Measurements from ENCODE around the gene GNG2. TPM values are rescaled to one million over a fixed set of nuclear protein-coding genes. Genes with fewer than 3 reads are reported as not detected.

The GNG2 gene
- polyA plus RNA-seq, 1 of the 3 experiments (the other 2 are of a cell fraction), result 17.8 TPM

GRCh38 chr14:51895375-51895774 is 35.0 kb downstream of the GNG2 start (continued):
- TF ChIP-seq TAF1 (IDR thresholded peaks at IDR 0.05; ENCODE audit: borderline replicate concordance, low read depth, low read length) (no peak), FOXM1 (IDR thresholded peaks at IDR 0.05; ENCODE audit: low read depth) (no peak), RFX5 (IDR thresholded peaks at IDR 0.05; ENCODE audit: low read length) (no peak), YY1 (IDR thresholded peaks at IDR 0.05; ENCODE audit: low read depth) (no peak), GABPA (IDR thresholded peaks at IDR 0.05; ENCODE audit: low read depth) (no peak)

- CTCF ChIA-PET, result interaction anchor here (1.4 kb wide), 1 partner anchor 9 kb away, joined by 3 read pairs; no protein-coding TSS in a partner anchor
Observed at GRCh38 chr14:51897791-51898355, 37.5 kb downstream of the GNG2 start.

More at GRCh38 chr14:51897791-51898355, 37.5 kb downstream of the GNG2 start:
- Histone ChIP-seq H3K9me3 (no peaks in the 10 kb centered on the region), H3K27me3 (ENCODE audit: insufficient read depth) (no peaks in the 10 kb centered on the region), H2AFZ (ENCODE audit: low read depth) (no peak overlapping the region), H3K79me2 (ENCODE audit: insufficient read depth) (no peaks in the 10 kb centered on the region), H3K9ac (no peak overlapping the region), H3K27ac (ENCODE audit: low read depth in 2 of 2, low read length in 1 of 2) (no peak overlapping the region), H3K36me3 (replicated peaks in 1 of 2; ENCODE audit: control insufficient read depth in 1 of 2, insufficient read depth in 2 of 2, low read length in 1 of 2) (peaks cover 0 to 4% of the 10 kb centered on the region in 2 experiments), H3K9me2 (peaks cover 7% of the 10 kb centered on the region; the same call in 1 of the 2 replicates), H3K4me1 (ENCODE audit: control insufficient read depth in 1 of 2, insufficient read depth in 2 of 2, low read depth in 1 of 2, low read length in 1 of 2) (peaks cover 0 to 4% of the 10 kb centered on the region in 2 experiments; a peak in 2 of 4 replicates), H3F3A (replicated peaks; ENCODE audit: insufficient read depth) (no peaks in the 10 kb centered on the region), H3K4me2 (no peak overlapping the region), H4K20me1 (ENCODE audit: insufficient read depth) (no peaks in the 10 kb centered on the region), H3K4me3 (ENCODE audit: low read depth in 2 of 2, low read length in 1 of 2) (no peak overlapping the region)
- TF ChIP-seq EP300 (IDR thresholded peaks at IDR 0.05; ENCODE audit: borderline replicate concordance in 1 of 2, low read depth in 1 of 2, low read length in 1 of 2), result no peak
- no peak for TF ChIP-seq PBX3 (IDR thresholded peaks at IDR 0.05)
- no peak for TF ChIP-seq USF2 (IDR thresholded peaks at IDR 0.05; ENCODE audit: borderline replicate concordance, low read depth, low read length)
- TF ChIP-seq MXI1 (IDR thresholded peaks at IDR 0.05; ENCODE audit: low read depth, low read length), result no peak
- TF ChIP-seq NRF1 (IDR thresholded peaks at IDR 0.05; ENCODE audit: low read depth, low read length), result no peak
- TF ChIP-seq FOXM1 (IDR thresholded peaks at IDR 0.05; ENCODE audit: low read depth), result no peak
- no peak for TF ChIP-seq FOXJ3 (CRISPR knock-in tag; IDR thresholded peaks at IDR 0.05)
- no peak for TF ChIP-seq RXRA (IDR thresholded peaks at IDR 0.05; ENCODE audit: borderline replicate concordance, low read depth)
- no peak for TF ChIP-seq IRF3 (IDR thresholded peaks at IDR 0.05; ENCODE audit: low read depth, low read length)
- TF ChIP-seq GABPA (IDR thresholded peaks at IDR 0.05; ENCODE audit: low read depth), result no peak
- no peak for TF ChIP-seq FOSL2 (IDR thresholded peaks at IDR 0.05; ENCODE audit: borderline replicate concordance, low read depth)
- TF ChIP-seq TEAD4 (IDR thresholded peaks at IDR 0.05; ENCODE audit: borderline replicate concordance, insufficient read depth), result no peak
- 86% methylated on average over 1 of the region's 1 CpG for WGBS (ENCODE audit: low lambda C conversion rate)
- POLR2A ChIA-PET, result no interaction called here
- DNase-seq, result no peak

Data from SK-N-SH (cell line).